ENCODE measurements around the gene SV2C. TPM values are rescaled to one million over a fixed set of nuclear protein-coding genes. Genes with fewer than 3 reads are reported as not detected.

SV2C gene
- total and polyA plus RNA-seq, 4 donors = 0.01 to 0.40 (median 0.37) TPM; not detected in 1

- no peak for DNase-seq
- Histone ChIP-seq H3K36me3 (ENCODE audit: control insufficient read depth in 4 of 4, insufficient read depth in 4 of 4, low read length in 4 of 4) (no peaks in the 10 kb centered on the region), H3K27me3 (ENCODE audit: control insufficient read depth in 3 of 3, insufficient read depth in 3 of 3, low read length in 2 of 3) (no peaks in the 10 kb centered on the region), H3K9me3 (ENCODE audit: control insufficient read depth in 4 of 4, insufficient read depth in 3 of 4, low read length in 3 of 4) (no peaks in the 10 kb centered on the region), H3K4me1 (ENCODE audit: control insufficient read depth in 5 of 5, insufficient read depth in 5 of 5, low read length in 5 of 5) (peaks cover 0 to 4% (median 0%) of the 10 kb centered on the region in 5 donors), H3K4me3 (no peak overlapping the region), H3K9ac (ENCODE audit: insufficient read depth in 1 of 2, low read length in 2 of 2) (no peak overlapping the region), H3K27ac (ENCODE audit: low read depth in 1 of 2, low read length in 1 of 2) (no peak overlapping the region)
- ATAC-seq (ENCODE audit: insufficient read depth, low FRiP score) = no peak
- TF ChIP-seq CTCF (IDR thresholded peaks at IDR 0.05; ENCODE audit: control extremely low read depth, extremely low read depth) = no peak
Measured at GRCh38 chr5:76365561-76365960, 282.4 kb downstream of the SV2C start.

- WGBS, 2 donors = 96% methylated on average over 2 of the region's 2 CpGs
Measured at GRCh38 chr5:76366596-76366995, 283.4 kb downstream of the SV2C start.

GRCh38 chr5:76367623-76368371 lies 284.6 kb downstream of the SV2C start:
- DNase-seq (no peak), ATAC-seq (ENCODE audit: insufficient read depth, low FRiP score) (no peak)
- Histone ChIP-seq H3K9me3 (ENCODE audit: control insufficient read depth in 4 of 4, insufficient read depth in 3 of 4, low read length in 3 of 4) (no peaks in the 10 kb centered on the region), H3K27me3 (ENCODE audit: control insufficient read depth in 3 of 3, insufficient read depth in 3 of 3, low read length in 2 of 3) (no peaks in the 10 kb centered on the region), H3K4me1 (ENCODE audit: control insufficient read depth in 5 of 5, insufficient read depth in 5 of 5, low read length in 5 of 5) (peaks cover 0 to 12% (median 2%) of the 10 kb centered on the region in 5 donors), H3K27ac (ENCODE audit: low read depth in 1 of 2, low read length in 1 of 2) (no peak overlapping the region), H3K36me3 (ENCODE audit: control insufficient read depth in 4 of 4, insufficient read depth in 4 of 4, low read length in 4 of 4) (no peaks in the 10 kb centered on the region), H3K9ac (ENCODE audit: insufficient read depth in 1 of 2, low read length in 2 of 2) (no peak overlapping the region), H3K4me3 (no peak overlapping the region)
- 96 to 99% methylated on average over 6 of the region's 6 CpGs for WGBS, 2 donors
- TF ChIP-seq CTCF (IDR thresholded peaks at IDR 0.05; ENCODE audit: control extremely low read depth, extremely low read depth) = no peak

More at GRCh38 chr5:76366596-76366995, 283.4 kb downstream of the SV2C start:
- DNase-seq (no peak), ATAC-seq (ENCODE audit: insufficient read depth, low FRiP score) (no peak)
- H3K36me3 ChIP-seq (ENCODE audit: control insufficient read depth in 4 of 4, insufficient read depth in 4 of 4, low read length in 4 of 4) = no peaks in the 10 kb centered on the region
- no peak overlapping the region for H3K27ac ChIP-seq (ENCODE audit: low read depth in 1 of 2, low read length in 1 of 2)
- H3K9me3 ChIP-seq (ENCODE audit: control insufficient read depth in 4 of 4, insufficient read depth in 3 of 4, low read length in 3 of 4) = no peaks in the 10 kb centered on the region
- no peaks in the 10 kb centered on the region for H3K27me3 ChIP-seq (ENCODE audit: control insufficient read depth in 3 of 3, insufficient read depth in 3 of 3, low read length in 2 of 3)
- H3K9ac ChIP-seq (ENCODE audit: insufficient read depth in 1 of 2, low read length in 2 of 2) = no peak overlapping the region
- TF ChIP-seq CTCF (IDR thresholded peaks at IDR 0.05; ENCODE audit: control extremely low read depth, extremely low read depth) = no peak
- H3K4me1 ChIP-seq (ENCODE audit: control insufficient read depth in 5 of 5, insufficient read depth in 5 of 5, low read length in 5 of 5) = peaks cover 0 to 4% (median 0%) of the 10 kb centered on the region in 5 donors
- H3K4me3 ChIP-seq = no peak overlapping the region
